ENCODE results near the gene MPHOSPH9.
"Not testable (repeated sequence)": the region's sequence is repeated elsewhere in the genome, so short reads cannot be mapped to it uniquely, and the experiment has no call there.

The MPHOSPH9 gene

GRCh38 chr12:123227581-123228258, 5.2 kb downstream of the MPHOSPH9 start:
- no peak for DNase-seq (ENCODE audit: low read depth in 2 of 3, low spot score in 1 of 3)

- no peak for DNase-seq (ENCODE audit: low read depth in 2 of 3, low spot score in 1 of 3)
Measured at GRCh38 chr12:123225443-123225842, 7.5 kb downstream of the MPHOSPH9 start.

DNA sequence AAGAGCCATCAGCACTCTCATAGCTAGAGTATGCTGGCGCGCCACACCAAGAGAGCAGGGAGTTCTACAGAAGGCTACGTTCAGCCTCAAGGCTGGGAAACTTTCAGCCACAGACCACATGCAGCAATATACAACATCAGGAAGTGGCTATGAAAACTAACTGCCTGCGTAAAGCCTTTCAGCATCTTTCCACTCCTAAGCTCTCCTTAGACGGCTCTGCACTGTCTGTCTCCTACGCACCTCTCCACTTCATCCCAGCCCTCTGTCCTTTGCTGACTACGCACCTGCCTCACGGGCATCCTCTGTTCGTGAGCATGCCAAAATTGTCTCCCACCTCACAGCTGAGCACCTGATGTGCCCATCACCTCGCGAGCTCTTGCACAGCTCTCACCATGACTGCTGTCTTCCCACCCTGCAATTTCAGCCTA, 9.7 kb downstream of the MPHOSPH9 start:
- peak; percentile 46 to 52 (median 50) for DNase-seq (ENCODE audit: low read depth in 2 of 3, low spot score in 1 of 3)

- DNase-seq (ENCODE audit: low read depth in 2 of 3, low spot score in 1 of 3), result not testable (repeated sequence)
Measured at GRCh38 chr12:123207815-123208214, 25.1 kb downstream of the MPHOSPH9 start.

GRCh38 chr12:123206794-123207193, 26.1 kb downstream of the MPHOSPH9 start:
- DNase-seq (ENCODE audit: low read depth in 2 of 3, low spot score in 1 of 3), result not testable (repeated sequence)

DNA sequence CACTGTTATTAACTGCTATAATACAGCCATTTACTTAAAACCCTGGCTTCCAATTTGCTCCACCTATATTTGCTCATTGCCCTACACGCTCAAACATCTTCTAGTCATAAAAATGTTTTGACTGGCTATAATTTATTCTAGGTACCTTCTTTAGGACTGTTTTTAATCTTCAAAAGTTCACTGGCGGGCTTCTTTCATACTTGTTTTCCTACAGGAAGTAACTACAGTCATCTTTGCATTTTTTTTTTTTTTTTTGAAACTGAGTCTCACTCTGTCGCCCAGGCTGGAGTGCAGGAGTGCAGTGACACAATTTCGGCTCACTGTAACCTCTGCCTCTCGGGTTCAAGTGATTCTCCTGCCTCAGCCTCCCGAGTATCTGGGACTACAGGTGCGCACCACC, 32.5 kb downstream of the MPHOSPH9 start:
- DNase-seq (ENCODE audit: low read depth in 2 of 3, low spot score in 1 of 3), result no peak

DNA sequence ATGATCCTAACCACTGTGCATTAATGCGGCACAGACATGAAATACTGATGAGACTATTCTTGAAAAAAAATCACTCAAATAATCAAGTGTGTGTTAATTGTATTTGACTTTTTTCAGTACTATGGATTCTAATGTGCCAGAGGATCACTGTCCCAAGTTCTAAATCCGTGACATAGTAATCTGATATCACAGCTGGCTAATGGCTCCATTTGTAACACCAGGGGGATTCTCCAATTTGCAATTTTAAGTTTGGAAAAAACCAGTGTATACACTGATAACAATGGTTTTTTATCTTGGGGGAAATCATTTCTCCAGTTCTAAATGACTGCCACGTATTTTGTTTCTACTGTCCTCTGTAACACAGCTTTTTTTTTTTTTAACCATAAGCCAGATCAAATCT, 33.0 kb downstream of the MPHOSPH9 start:
- DNase-seq (ENCODE audit: low read depth in 2 of 3, low spot score in 1 of 3), result no peak

DNA sequence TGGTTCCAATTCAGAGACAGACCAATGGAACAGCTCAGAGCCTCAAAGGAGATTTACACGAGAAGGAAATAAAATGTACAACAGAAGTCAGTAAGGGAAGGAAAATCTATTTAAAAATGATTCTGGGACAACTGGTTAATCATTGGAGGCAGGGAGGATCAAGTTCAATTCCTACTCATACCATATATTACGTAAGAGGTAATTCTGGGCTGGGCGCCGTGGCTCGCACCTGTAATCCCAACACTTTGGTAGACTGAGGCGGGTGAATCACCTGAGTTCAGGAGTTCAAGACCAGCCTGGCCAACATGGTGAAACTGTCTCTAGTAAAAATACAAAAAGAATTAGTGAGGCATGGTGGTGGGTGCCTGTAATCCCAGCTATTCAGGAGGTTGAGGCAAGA, 45.3 kb downstream of the MPHOSPH9 start:
- DNase-seq (ENCODE audit: low read depth in 2 of 3, low spot score in 1 of 3), result no peak

GRCh38 chr12:123180171-123180570, 52.8 kb downstream of the MPHOSPH9 start:
- no peak for DNase-seq (ENCODE audit: low read depth in 2 of 3, low spot score in 1 of 3)

DNA sequence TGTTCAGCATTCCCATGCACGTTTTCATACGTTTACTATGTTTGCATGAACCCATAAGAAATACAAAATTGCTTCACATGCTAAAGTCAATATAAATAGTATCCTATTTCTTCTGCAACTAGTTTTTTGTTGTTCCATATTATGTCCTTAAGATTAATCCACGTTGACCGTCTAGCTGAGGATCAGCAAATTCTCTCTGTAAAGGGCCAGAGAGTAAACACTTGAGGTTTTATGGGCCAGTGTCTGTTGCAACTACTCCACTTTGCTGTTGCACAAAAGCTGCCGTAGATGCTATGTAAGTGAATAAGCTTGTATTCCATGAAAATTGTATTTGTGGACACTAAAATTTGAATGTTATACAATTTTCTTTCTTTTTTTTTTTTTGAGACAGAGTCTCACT, 61.0 kb downstream of the MPHOSPH9 start:
- no peak for DNase-seq (ENCODE audit: low read depth in 2 of 3, low spot score in 1 of 3)

DNA sequence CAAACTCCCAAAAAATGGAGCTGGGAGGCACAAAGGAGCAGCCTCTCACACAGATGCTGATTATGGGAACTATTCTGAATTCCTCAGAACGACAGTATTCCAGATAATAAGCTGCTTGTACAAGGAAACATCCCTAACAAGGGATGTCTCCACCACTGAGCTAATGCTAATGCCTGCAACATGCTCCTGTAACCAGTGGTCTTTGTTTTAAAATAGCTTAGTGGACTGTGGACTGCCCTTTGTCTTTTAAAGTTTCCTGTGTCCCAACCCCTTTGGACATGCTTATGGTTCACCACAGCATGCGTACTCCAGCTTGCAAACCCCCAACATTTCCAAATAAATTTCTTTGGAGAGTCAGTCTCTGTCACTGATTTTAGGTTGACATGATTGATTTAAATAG, 65.6 kb downstream of the MPHOSPH9 start:
- DNase-seq (ENCODE audit: low read depth in 2 of 3, low spot score in 1 of 3), result no peak

DNA sequence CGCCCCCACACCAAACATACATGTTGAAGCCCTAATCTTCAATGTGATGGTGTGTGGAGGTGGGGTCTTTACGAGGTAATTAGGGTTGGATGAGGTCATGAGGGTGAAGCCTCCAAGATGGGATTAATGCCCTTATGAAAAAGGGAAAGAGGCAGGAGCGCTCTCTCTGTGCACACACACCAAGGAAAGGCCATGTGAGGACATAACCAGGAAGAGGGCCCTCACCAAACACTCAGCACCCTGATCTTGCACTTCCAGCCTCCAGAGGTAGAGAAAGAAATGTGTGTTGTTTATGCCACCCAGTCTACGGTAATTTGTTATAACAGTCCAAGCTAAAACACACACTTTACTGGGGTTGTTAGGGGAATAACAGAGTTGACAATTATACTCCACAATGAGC, 67.4 kb downstream of the MPHOSPH9 start:
- no peak for DNase-seq (ENCODE audit: low read depth in 2 of 3, low spot score in 1 of 3)

DNA sequence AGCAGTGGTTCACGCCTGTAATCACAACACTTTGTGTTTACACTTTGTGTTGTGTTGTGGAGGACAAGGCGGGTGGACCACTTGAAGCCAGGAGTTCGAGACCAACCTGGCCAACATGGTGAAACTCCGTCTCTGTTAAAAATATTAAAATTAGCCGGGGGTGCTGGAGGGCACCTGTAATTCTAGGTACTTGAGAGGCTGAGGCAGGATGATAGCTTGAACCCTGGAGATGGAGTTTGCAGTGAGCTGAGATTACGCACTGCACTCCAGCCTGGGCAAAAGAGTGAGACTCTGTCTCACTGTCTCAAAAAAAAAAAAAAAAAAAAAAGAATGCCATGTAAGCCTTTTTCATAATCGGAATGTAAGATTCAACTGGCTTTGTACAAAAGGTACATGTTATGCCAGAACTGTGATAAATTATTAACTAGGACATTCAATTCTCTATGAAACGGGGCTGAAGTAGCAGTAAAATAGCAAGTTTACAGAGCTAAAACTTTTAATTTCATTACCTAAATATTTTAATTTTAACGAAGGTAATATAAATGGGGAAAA, 68.2 kb downstream of the MPHOSPH9 start:
- no peak for DNase-seq (ENCODE audit: low read depth in 2 of 3, low spot score in 1 of 3)

- DNase-seq (ENCODE audit: low read depth in 2 of 3, low spot score in 1 of 3), result no peak
Measured at GRCh38 chr12:123164222-123164621, 68.7 kb downstream of the MPHOSPH9 start.

GRCh38 chr12:123163227-123163626, 69.7 kb downstream of the MPHOSPH9 start:
- DNase-seq (ENCODE audit: low read depth in 2 of 3, low spot score in 1 of 3), result no peak

- no peak for DNase-seq (ENCODE audit: low read depth in 2 of 3, low spot score in 1 of 3)
Measured at GRCh38 chr12:123160801-123161487, 72.0 kb downstream of the MPHOSPH9 start.

GRCh38 chr12:123153906-123154305, 79.0 kb downstream of the MPHOSPH9 start:
- no peak for DNase-seq (ENCODE audit: low read depth in 2 of 3, low spot score in 1 of 3)

DNA sequence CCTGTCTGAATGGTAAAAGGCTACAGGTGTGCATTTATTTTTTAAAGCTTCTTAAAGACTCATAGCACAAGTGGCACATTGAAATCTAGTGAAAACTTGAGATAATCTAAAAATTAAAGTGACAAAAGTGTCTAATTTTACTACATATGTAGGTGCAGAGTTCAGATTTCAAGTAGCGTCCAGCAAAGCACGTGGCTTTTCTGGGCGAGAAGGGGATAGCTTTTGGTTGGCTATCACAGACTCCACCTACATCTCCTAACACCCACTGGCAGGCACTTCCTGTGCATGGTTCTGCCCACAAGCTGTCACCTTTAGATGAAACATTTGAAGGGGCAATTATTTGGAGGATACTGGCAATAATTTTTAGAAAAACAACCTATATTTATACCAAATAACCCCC, 80.1 kb downstream of the MPHOSPH9 start:
- DNase-seq (ENCODE audit: low read depth in 2 of 3, low spot score in 1 of 3), result no peak

- no peak for DNase-seq (ENCODE audit: low read depth in 2 of 3, low spot score in 1 of 3)
Measured at GRCh38 chr12:123151457-123152454, 81.2 kb downstream of the MPHOSPH9 start.

DNA sequence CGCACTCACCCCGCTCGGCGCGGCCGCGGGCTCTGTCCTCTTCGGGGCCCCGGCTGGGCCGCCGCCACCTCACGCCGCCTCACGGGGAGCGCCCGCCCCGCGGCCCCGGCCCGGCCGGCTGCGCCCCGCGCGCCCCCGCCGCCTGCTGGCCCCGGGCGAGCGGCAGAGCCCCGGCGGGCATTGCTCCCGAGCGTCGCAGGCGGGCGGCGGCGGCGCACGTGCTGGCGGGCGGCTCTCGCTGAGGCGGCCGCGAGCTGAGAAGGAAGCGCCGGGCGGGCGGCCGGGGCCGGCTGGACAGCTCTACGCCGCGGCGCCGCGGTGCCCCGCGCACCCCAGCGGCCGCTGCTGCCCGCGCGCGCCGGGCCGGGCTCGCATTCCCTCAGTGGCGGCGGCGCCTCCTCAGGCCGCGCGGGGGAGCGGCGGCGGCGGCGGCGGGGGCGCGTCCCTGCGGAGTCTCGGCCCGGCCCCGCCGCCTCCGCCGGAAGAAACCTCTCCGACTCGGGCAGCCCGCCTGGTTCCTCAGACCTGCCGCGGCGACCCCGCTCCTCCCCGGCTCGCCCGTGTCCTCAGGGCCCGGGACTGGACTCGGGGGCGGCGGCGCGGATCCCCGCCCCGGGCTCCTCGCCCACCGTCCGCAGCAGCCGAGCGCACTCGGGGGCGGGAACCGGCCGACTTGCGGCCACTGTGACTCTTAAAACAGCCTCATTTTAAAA, 82.0 kb downstream of the MPHOSPH9 start, which contains the start of gene PITPNM2:
Gene PITPNM2 (minus strand): TSS at position 347 of the 713 bp plus-strand sequence. CDS start 116,500 bp downstream, outside the sequence.
- peak in 1 of 3 donors; percentile 51 for DNase-seq (ENCODE audit: low read depth in 2 of 3, low spot score in 1 of 3)

Data from stimulated activated CD4-positive, alpha-beta T cell treated with anti-CD3 and anti-CD28 coated beads, Interleukin-12 subunit alpha, Interleukin-12 subunit beta, amount 100 ng/mL, for 48 hours (primary cell).